OCI-LY7 (cell line): ENCODE measurements around the gene ZFP69B. TPM values are rescaled to one million over a fixed set of nuclear protein-coding genes. Genes with fewer than 3 reads are reported as not detected.

Source experiments
- BruUV-seq: library from RNA; stranded (reverse); fragments of 400-500 nt; replicated peaks from 2 replicates; lab custom pipeline; 2021; lab: Mats Ljungman, UMichigan
- CTCF ChIA-PET: fragments of 300-600 bp; sonication (Branson Sonifier 250); formaldehyde crosslinking; loops from one replicate; lab custom pipeline; 2022; ENCODE audit warnings: antibody characterized with exemption; ENCODE audit not compliant: unreplicated experiment; lab: Charles Lee
- POLR2A ChIA-PET: fragments of 300-600 bp; sonication (Branson Sonifier 250); formaldehyde crosslinking; loops from one replicate; lab custom pipeline; 2022; ENCODE audit warnings: antibody characterized with exemption; lab: Charles Lee
- DNase-seq: peaks from one replicate; pipeline ENCODE4 v3.0.0-alpha.2; 2015; ENCODE audit warnings: low spot score
- H2AFZ ChIP-seq: fragments of 200-600 bp; sonication (generic), shearing (Covaris generic); 2 replicates; pipeline ENCODE4 v1.6.1; 2014; ENCODE audit warnings: mild to moderate bottlenecking, antibody characterized with exemption, low read length, moderate library complexity
- H3K27ac ChIP-seq: fragments of 200-600 bp; sonication (generic); 2 replicates; pipeline ENCODE4 v1.5.1; 2014; ENCODE audit warnings: mixed run types, low read depth, mild to moderate bottlenecking, moderate library complexity, low read length, inconsistent platforms; ENCODE audit not compliant: poor library complexity, severe bottlenecking
- H3K36me3 ChIP-seq: fragments of 200-600 bp; sonication (generic); 2 replicates; pipeline ENCODE4 v1.6.1; 2014; ENCODE audit warnings: mild to moderate bottlenecking, antibody characterized with exemption, low read length, moderate library complexity, mixed read lengths; ENCODE audit not compliant: insufficient read depth
- H3K4me1 ChIP-seq: fragments of 200-600 bp; sonication (generic); 2 replicates; pipeline ENCODE4 v1.5.1; 2014; ENCODE audit warnings: mild to moderate bottlenecking, low read length; ENCODE audit not compliant: insufficient read depth, poor library complexity, severe bottlenecking
- H3K4me2 ChIP-seq: fragments of 200-600 bp; sonication (generic); 2 replicates; pipeline ENCODE4 v1.6.1; 2014; ENCODE audit warnings: mild to moderate bottlenecking, low read length
- H3K4me3 ChIP-seq: fragments of 200-600 bp; sonication (generic); 2 replicates; pipeline ENCODE4 v1.5.1; 2014; ENCODE audit warnings: mild to moderate bottlenecking, low read depth, low read length; ENCODE audit not compliant: poor library complexity, severe bottlenecking
- H3K79me2 ChIP-seq: fragments of 200-600 bp; sonication (generic); 2 replicates; pipeline ENCODE4 v1.6.1; 2016; ENCODE audit warnings: low read depth, mild to moderate bottlenecking, low read length, moderate library complexity, mixed read lengths; ENCODE audit not compliant: insufficient read depth
- H3K9me2 ChIP-seq: fragments of 200-600 bp; sonication (generic); 2 replicates; pipeline ENCODE4 v1.6.1; 2016; ENCODE audit warnings: mild to moderate bottlenecking, low read length, mixed read lengths; ENCODE audit not compliant: insufficient read depth
- H3K9me3 ChIP-seq: fragments of 200-600 bp; sonication (generic); 2 replicates; pipeline ENCODE4 v1.6.1; 2014; ENCODE audit warnings: mild to moderate bottlenecking, mixed run types, low read length, mixed read lengths
- H4K20me1 ChIP-seq: fragments of 200-600 bp; sonication (generic); 2 replicates; pipeline ENCODE4 v1.6.1; 2014; ENCODE audit warnings: mild to moderate bottlenecking, antibody characterized with exemption, low read length, moderate library complexity, mixed read lengths; ENCODE audit not compliant: insufficient read depth
- EZH2phosphoT487 ChIP-seq: fragments of 200-600 bp; sonication (generic); IDR thresholded peaks from 2 replicates; pipeline ENCODE4 v1.6.1; 2018; ENCODE audit warnings: low read depth, borderline replicate concordance, mild to moderate bottlenecking, mixed run types, antibody characterized with exemption, low read length, moderate library complexity, mixed read lengths
- intact Hi-C: fragments of 100-400 bp; cut with micrococcal nuclease; formaldehyde crosslinking; loops from one replicate; pipeline ENCODE4 v1.10.0; 2022; ENCODE audit not compliant: unreplicated experiment
- total RNA-seq, 2 experiments: library from RNA; depleted of rRNA in 1 of 2; stranded (reverse); fragments of >200 nt in 1 of 2; shearing (Covaris generic) in 1 of 2; gene quantifications; 2 replicates each; pipeline ENCODE4 v1.2.3, GENCODE V29; 2014 to 2022
- TF ChIP-seq, protein P1 (sequence below): fragments of 200-600 bp; sonication (generic); conservative IDR thresholded peaks from 2 replicates; pipeline ENCODE4 v1.5.1; 2014; ENCODE audit warnings: mild to moderate bottlenecking, antibody characterized with exemption, low read length, moderate library complexity, mixed read lengths

ZFP69B gene
- total RNA-seq, 2 experiments from 2014 or later = 12.7 to 26.8 TPM

DNA sequence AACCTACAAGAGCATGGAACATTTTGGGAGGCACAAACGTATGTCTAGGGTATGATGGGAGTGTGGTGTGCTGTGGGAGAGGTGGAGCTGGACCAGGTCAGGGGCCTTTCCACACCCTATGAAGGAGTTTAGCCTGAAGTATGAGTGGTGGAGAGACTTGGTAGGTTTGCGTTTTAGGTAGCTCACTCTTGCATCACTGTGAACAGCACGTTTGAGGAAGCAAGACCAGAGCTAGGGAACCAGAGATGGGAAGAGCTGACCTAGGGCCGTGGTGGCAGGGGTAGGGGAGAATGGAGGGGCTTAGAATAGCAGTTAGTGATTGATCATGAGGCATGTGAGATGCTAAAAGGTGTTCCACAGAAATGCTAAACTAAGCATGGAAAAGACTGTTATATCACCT is 25.1 kb upstream of the ZFP69B start:
- Histone ChIP-seq H4K20me1 (no peaks in the 10 kb centered on the region), H3K9me2 (no peaks in the 10 kb centered on the region), H3K4me3 (no peak overlapping the region), H2AFZ (no peak overlapping the region), H3K4me1 (no peaks in the 10 kb centered on the region), H3K27ac (no peak overlapping the region), H3K4me2 (no peak overlapping the region), H3K79me2 (no peaks in the 10 kb centered on the region), H3K36me3 (peaks cover 46% of the 10 kb centered on the region), H3K9me3 (no peaks in the 10 kb centered on the region)
- no peak for DNase-seq
- POLR2A ChIA-PET = interaction anchor here (0.6 to 1.5 kb wide), 4 partner anchors 9 to 690 kb away, joined by 3 to 6 read pairs (median 4); no protein-coding TSS in a partner anchor
- BruUV-seq = no TSS peak
- intact Hi-C loops = no loop called here
- TF ChIP-seq, protein P1, sequence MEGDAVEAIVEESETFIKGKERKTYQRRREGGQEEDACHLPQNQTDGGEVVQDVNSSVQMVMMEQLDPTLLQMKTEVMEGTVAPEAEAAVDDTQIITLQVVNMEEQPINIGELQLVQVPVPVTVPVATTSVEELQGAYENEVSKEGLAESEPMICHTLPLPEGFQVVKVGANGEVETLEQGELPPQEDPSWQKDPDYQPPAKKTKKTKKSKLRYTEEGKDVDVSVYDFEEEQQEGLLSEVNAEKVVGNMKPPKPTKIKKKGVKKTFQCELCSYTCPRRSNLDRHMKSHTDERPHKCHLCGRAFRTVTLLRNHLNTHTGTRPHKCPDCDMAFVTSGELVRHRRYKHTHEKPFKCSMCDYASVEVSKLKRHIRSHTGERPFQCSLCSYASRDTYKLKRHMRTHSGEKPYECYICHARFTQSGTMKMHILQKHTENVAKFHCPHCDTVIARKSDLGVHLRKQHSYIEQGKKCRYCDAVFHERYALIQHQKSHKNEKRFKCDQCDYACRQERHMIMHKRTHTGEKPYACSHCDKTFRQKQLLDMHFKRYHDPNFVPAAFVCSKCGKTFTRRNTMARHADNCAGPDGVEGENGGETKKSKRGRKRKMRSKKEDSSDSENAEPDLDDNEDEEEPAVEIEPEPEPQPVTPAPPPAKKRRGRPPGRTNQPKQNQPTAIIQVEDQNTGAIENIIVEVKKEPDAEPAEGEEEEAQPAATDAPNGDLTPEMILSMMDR = no peak
- TF ChIP-seq EZH2phosphoT487 = no peak
- CTCF ChIA-PET = no interaction called here

DNA sequence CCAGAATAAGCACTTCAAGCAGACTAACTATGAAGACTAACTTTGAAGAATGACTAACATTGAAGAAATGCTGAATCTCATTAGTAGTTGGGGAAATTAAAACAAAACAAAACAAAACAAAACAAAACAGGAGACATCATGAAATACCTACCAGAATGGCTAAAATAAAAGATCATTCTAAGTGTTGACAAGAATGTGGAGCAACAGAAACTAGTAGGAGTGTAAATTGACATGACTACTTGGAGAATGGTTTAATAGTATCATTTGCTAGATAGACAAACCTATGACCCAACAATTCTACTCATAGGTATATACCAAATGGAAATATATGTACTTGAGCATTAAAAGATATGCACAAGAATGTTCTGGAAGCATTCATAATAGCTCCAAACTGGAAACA is 18.9 kb upstream of the ZFP69B start:
- H3K9me3 ChIP-seq = no peaks in the 10 kb centered on the region
- no peaks in the 10 kb centered on the region for H3K79me2 ChIP-seq
- DNase-seq = no peak
- H3K4me1 ChIP-seq = no peaks in the 10 kb centered on the region
- H2AFZ ChIP-seq = no peak overlapping the region
- BruUV-seq = no TSS peak
- no peaks in the 10 kb centered on the region for H4K20me1 ChIP-seq
- H3K9me2 ChIP-seq = no peaks in the 10 kb centered on the region
- no peaks in the 10 kb centered on the region for H3K36me3 ChIP-seq
- intact Hi-C loops = loop anchor here (10.0 kb wide), 1 partner anchor 287 kb away; no protein-coding TSS in a partner anchor
- POLR2A ChIA-PET = no interaction called here
- no peak overlapping the region for H3K4me3 ChIP-seq
- no peak overlapping the region for H3K4me2 ChIP-seq
- no peak overlapping the region for H3K27ac ChIP-seq
- no peak for TF ChIP-seq EZH2phosphoT487
- TF ChIP-seq, protein P1 = no peak
- CTCF ChIA-PET = no interaction called here

DNA sequence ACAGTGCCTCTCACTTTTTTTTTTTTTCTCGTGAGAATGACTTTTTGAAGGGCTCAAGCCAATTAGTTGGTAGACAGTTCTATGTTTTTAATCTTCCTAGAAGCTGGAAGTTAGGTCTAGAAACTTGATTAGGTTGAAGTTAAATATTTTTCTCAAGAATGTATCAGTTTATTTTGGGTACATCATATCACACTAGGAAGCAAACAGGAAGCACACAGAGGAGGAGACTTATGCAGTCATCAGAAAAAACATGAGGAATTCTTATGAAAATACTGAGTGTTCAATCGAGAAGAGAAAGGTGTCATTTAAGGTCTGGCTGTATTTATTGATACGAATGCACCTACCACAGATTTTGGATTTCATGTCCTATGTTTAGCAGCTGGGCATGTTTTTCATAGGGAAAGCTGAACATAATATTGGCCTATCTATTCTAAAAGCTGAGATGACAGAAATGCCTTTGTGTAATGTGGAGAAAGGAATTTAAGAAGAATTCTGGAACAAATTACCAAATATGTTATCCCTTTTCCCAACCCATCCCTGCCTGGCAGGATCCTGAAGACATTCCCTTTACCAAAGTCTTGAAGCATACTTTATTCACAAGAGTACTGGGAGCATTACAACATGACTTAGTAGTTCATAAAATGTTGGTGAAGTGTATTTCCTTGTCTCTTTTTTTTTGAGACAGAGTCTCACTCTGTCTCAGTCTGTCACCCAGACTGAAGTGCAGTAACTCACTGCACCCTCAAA is 17.5 kb upstream of the ZFP69B start:
- no peak for DNase-seq
- Histone ChIP-seq H3K79me2 (no peaks in the 10 kb centered on the region), H3K9me3 (no peaks in the 10 kb centered on the region), H3K36me3 (no peaks in the 10 kb centered on the region), H3K27ac (no peak overlapping the region), H3K4me3 (no peak overlapping the region), H2AFZ (no peak overlapping the region), H3K4me1 (no peaks in the 10 kb centered on the region), H3K4me2 (no peak overlapping the region), H3K9me2 (no peaks in the 10 kb centered on the region), H4K20me1 (no peaks in the 10 kb centered on the region)
- TF ChIP-seq EZH2phosphoT487 = no peak
- TF ChIP-seq, protein P1 = no peak
- intact Hi-C loops = loop anchor here (10.0 kb wide), 1 partner anchor 288 kb away; no protein-coding TSS in a partner anchor
- no TSS peak for BruUV-seq
- CTCF ChIA-PET = no interaction called here
- POLR2A ChIA-PET = interaction anchor here (0.6 kb wide), 2 partner anchors 39 to 280 kb away, joined by 3 read pairs; no protein-coding TSS in a partner anchor
